GM21786 (cell line): ENCODE measurements around the gene PLK5.
"Not testable (repeated sequence)": the region's sequence is repeated elsewhere in the genome, so short reads cannot be mapped to it uniquely, and the experiment has no call there.

ENCODE experiments used
- ATAC-seq: cut with Tn5 transposase; IDR thresholded peaks from one replicate; pipeline ENCODE4 v1.9.1; 2021; ENCODE audit not compliant: unreplicated experiment

Gene PLK5

DNA sequence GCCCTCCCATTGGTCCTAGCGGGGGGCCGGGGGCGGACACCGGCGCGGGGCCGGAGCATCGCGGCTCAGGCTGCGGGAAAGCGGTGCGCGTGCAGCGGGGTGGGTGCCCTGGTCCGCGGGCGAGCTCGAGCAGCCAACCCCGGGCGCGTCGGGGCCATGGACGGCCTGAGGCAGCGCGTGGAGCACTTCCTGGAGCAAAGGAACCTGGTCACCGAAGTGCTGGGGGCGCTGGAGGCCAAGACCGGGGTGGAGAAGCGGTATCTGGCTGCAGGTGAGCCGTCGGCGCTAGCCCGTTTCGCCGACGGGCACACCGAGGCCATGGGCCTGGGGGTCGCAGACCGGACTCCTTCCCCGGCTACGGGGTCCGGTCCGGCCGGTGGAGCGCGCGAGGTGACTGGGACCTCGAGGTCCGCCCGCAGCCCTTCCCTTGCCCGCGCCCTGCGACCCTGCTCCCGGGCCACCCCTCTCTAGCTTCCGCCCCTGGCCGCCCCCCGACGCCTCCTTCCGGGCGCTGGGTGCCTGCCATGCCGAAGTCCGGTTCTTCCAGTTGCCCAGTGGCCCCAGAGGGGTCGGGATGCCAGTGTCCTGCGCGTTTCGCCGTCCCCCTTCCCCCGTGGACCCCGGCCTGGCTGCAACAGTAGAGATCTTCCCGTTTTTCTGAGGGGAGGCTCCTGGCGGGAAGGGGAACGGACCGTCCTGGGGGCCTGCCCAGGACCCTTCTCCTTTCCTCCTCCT, 32.6 kb upstream of the PLK5 start, which contains the start of gene REEP6:
REEP6 (plus strand) TSS at position 68 of the 735 bp plus-strand sequence; CDS start at position 157, 89 bp downstream.
- no peak for ATAC-seq

DNA sequence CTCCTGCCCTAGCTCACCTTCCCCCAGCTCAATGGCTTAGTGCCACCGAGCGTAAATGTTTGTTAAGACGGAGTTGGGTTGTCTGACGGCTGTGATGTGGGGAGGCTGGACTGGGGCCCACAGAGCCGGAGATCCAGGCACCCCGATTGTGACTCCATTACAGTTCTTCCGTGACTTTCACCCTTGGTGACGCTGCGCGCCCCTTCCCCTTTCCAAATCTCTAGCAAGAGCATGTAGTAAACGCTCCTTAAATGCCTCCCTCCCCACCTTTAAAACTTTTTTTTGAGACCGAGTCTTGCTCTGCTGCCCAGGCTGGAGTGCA, 32.1 kb upstream of the PLK5 start:
- ATAC-seq: no peak

GRCh38 chr19:1492474-1493006, 31.3 kb upstream of the PLK5 start:
- ATAC-seq: no peak

GRCh38 chr19:1494115-1494815, 29.6 kb upstream of the PLK5 start:
- no peak for ATAC-seq

GRCh38 chr19:1495051-1495798, 28.7 kb upstream of the PLK5 start:
- no peak for ATAC-seq

DNA sequence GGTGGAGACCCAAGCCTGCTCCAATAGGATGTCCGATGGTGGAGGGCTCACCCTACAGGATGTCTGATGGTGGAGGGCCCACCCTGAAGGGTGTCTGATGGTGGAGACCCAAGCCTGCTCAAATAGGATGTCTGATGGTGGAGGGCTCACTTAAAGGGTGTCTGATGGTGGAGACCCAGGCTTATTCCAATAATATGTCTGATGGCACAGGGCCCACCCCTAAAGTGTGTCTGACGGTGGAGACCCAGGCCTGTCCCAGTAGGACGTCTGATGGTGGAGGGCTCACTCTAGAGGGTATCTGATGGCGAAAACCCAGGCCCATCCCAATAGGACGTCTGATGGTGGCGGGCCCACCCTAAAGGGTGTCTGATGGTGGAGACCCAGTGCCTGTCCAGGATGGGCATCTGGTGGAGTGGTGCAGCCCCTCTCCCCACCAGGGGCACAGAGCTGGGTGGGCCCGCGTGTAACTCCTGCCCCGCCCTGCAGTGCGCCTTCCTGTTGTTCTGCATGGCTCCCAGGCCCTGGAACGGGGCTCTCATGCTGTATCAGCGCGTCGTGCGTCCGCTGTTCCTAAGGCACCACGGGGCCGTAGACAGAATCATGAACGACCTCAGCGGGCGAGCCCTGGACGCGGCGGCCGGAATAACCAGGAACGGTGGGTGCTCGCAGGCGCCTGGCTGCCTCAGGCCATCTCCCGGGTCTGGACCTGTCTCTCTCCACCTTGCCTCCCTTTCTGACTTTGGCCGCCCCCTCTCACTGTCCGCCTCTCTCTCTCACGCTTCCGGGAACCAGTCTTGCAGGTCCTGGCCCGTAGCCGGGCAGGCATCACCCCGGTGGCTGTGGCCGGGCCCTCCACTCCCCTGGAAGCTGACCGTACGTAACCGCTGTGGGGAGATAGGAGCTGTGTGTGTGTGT, 27.8 kb upstream of the PLK5 start:
- ATAC-seq: no peak

GRCh38 chr19:1496714-1497577, 26.9 kb upstream of the PLK5 start:
- ATAC-seq: no peak

GRCh38 chr19:1497578-1498235, 26.2 kb upstream of the PLK5 start:
- ATAC-seq: no peak

GRCh38 chr19:1499231-1499630, 24.6 kb upstream of the PLK5 start:
- ATAC-seq: not testable (repeated sequence)

DNA sequence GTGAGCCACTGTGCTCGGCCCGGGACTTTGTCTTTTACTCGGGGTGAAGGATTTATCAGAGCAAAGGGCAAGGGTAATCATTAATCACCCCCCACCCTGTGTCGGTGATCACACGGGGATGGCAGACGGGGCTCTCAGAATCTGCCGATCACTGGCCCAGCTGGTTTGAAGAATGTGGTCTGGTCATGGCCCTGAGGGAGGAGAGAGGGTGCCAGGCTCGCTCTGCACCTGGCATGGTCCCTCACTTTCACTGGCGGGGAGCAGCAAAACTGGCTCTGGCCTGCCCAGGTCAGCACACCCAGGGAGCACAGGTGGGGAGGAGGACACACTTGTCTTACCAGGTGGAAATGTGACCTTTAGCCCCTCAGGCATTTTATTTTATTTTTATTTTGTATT, 22.7 kb upstream of the PLK5 start:
- no peak for ATAC-seq

DNA sequence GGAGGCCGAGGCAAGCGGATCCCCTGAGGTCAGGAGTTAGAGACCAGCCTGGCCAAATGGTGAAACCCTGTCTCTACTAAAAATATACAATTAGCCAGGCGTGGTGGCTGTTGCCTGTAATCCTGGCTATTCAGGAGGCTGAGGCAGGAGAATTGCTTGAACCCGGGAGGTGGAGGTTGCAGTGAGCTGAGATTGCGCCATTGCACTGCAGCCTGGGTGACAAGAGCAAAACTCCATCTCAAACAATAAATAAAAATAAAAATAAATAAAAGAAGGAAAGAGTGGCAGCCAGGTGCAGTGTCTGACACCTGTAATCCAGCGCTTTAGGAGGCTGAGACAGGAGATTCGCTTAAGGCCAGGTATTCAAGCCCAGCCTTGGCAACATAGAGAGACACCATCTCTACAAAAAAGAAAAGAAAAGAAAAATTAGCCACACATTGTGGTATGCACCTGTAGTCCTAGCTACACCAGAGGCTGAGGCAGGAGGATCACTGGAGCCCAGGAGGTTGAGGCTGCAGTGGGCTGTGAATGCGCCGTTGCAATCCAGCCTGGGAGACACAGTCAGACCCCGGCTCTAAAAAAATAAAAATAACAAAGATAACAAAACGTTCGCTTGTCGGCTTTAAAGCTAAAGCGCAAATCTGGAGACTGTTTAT, 21.3 kb upstream of the PLK5 start:
- ATAC-seq: no peak

GRCh38 chr19:1503089-1503924, 20.6 kb upstream of the PLK5 start:
- ATAC-seq: no peak

GRCh38 chr19:1503925-1504773, 19.7 kb upstream of the PLK5 start:
- ATAC-seq: no peak

DNA sequence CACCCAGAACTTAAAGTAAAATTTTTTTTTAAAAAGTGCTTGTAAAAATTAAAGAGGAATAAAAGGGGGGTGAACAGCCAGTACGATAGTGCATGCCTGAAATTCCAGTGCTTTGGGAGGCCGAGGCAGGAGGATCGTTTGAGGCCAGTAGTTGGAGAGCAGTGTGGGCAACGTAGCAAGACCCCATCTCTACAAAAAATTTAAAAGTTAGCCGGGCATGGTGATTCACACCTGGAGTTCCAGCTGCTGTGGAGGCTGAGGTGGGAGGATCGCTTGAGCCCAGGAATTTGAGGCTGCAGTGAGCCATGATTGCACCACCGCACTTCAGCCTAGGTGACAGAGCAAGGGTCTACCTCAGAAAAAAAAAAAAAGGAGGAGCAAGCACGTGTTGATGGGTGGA, 18.9 kb upstream of the PLK5 start:
- ATAC-seq: no peak

DNA sequence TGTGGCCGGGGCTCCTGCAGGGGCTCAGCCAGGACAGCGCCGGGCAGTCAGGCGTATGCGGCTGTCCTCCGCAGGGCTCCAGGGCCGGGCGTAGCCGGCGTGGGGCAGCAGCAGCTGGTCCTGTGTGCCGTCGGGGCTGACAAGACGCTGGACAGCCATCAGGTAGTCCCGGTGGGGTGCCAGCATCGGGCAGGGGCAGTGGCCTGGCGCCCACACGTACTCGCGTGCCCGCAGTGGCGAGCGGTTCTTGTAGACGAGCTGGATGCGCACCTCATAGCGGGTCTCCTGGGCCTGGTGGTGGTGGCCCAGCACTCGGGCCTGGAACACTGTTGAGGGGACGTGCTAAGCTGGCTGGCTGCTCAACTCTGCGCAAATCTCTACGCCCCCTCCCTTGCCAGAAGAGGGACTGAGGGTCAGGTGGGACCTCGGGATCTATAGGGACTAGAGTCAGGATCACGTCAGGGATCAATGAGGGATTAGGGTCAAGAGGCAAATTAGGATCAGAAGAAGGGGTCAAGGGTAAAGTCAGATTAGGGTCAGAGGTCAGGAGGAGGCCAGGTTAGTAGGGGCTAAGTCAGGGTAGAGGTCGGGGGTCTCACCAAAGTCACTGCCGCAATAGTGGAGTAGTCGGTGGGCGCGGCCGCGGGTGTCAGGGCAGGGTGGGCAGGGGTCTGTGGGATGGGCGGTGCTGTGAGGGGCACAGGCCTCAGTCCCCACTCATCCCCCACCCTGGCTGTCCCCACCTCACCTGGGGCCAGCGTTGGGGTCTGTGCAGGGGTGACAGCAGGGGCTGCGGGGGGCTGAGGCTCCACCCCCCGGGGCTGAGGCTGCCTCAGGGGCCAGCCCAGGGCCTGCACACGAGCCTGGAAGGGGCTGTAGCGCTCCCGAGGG, 17.6 kb upstream of the PLK5 start:
- no peak for ATAC-seq

- ATAC-seq: no peak
Observed at GRCh38 chr19:1507192-1507660, 16.7 kb upstream of the PLK5 start.
